Measurements from ENCODE around the gene IL1F10. TPM values are rescaled to one million over a fixed set of nuclear protein-coding genes. Genes with fewer than 3 reads are reported as not detected.

The IL1F10 gene
- polyA plus RNA-seq, 4 donors: 0.25 TPM; not detected in 3

DNA sequence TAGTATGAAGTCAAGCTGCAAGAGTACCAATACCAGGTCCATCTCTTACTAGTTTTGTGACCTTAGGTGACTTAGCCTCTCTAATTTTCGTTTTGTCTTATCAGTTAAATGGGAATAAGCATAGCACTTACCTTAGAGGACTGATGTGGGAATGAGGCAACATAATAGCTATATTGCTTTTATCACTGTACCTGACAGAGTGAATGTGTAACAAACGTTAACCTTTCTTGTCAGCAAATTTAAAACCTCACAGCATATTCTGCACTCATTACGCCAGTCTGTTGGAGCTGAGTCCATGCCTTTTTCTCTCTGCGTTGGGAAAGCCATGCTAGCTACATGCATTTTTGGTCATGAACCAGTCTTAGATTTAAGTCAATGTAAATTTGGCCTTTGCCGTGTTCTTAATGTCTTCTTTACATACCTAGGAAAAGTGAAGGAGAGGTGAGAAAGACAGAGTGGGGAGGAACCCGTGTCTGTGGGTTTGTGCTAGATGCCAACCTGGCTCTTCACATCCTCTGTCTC lies 15.3 kb upstream of the IL1F10 start, which contains the start of gene IL36B:
Gene IL36B, minus strand, starts transcription at position 472 of the 522 bp plus-strand sequence.
- H3K27ac ChIP-seq (ENCODE audit: low read depth in 1 of 3, low read length in 2 of 3): peak within 1 kb of the TSS in 1 of 3 donors; percentile 65
- no peak for FAIRE-seq

DNA sequence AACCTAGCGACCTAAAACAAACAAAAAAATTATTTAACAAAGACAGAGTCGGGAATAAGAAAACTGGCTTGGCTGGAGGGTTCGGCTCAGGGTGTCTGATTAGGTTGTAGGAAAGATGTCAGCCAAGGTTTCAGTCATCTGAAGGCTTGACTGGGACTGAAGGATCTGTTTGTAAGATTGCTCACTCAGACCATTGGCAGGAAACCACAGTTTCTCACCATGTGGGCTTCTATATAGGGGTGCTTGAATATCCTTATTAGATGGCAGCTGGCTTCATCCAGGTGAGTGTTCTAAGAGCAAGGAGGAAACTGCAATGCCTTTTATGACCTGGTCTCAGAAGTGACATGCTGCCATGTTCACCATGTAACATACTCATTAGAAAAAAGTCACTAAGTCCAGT lies 14.1 kb upstream of the IL1F10 start:
- peaks cover 0 to 22% (median 0%) of the 10 kb centered on the region in 3 donors for H3K4me1 ChIP-seq (ENCODE audit: control insufficient read depth in 3 of 3, insufficient read depth in 2 of 3, low read depth in 1 of 3, low read length in 2 of 3)
- WGBS, 3 donors: 69 to 74% (median 71%) methylated on average over 3 of the region's 3 CpGs
- no peak overlapping the region for H3K4me3 ChIP-seq (ENCODE audit: low read depth in 1 of 3, low read length in 3 of 3)
- FAIRE-seq (no peak), DNase-seq (no peak)
- H3K27me3 ChIP-seq (ENCODE audit: control insufficient read depth in 3 of 3, insufficient read depth in 3 of 3, low read length in 3 of 3): peaks cover 0 to 4% (median 0%) of the 10 kb centered on the region in 3 donors
- peaks cover 0 to 27% of the 10 kb centered on the region in 2 donors for H3K9me3 ChIP-seq (ENCODE audit: control insufficient read depth in 2 of 2, insufficient read depth in 1 of 2, low read depth in 1 of 2, low read length in 1 of 2)
- H3K36me3 ChIP-seq (ENCODE audit: control insufficient read depth in 3 of 3, insufficient read depth in 2 of 3, low read depth in 1 of 3, low read length in 3 of 3): no peaks in the 10 kb centered on the region
- no peak overlapping the region for H3K27ac ChIP-seq (ENCODE audit: low read depth in 1 of 3, low read length in 2 of 3)

More for the DNA sequence above, 15.3 kb upstream of the IL1F10 start, which contains the start of gene IL36B:
- H3K4me1 ChIP-seq (ENCODE audit: control insufficient read depth in 3 of 3, insufficient read depth in 2 of 3, low read depth in 1 of 3, low read length in 2 of 3): peaks cover 0 to 21% (median 0%) of the 10 kb centered on the region in 3 donors
- no peaks in the 10 kb centered on the region for H3K36me3 ChIP-seq (ENCODE audit: control insufficient read depth in 3 of 3, insufficient read depth in 2 of 3, low read depth in 1 of 3, low read length in 3 of 3)
- H3K27me3 ChIP-seq (ENCODE audit: control insufficient read depth in 3 of 3, insufficient read depth in 3 of 3, low read length in 3 of 3): peaks cover 0 to 4% (median 1%) of the 10 kb centered on the region in 3 donors
- WGBS, 3 donors: 50 to 68% (median 52%) methylated on average over 6 of the region's 6 CpGs
- peak in 1 of 2 donors; percentile 62 for DNase-seq
- H3K4me3 ChIP-seq (ENCODE audit: low read depth in 1 of 3, low read length in 3 of 3): no peak within 1 kb of the TSS
- H3K9me3 ChIP-seq (ENCODE audit: control insufficient read depth in 2 of 2, insufficient read depth in 1 of 2, low read depth in 1 of 2, low read length in 1 of 2): peaks cover 0 to 27% of the 10 kb centered on the region in 2 donors

GRCh38 chr2:113054066-113054465 lies 13.7 kb upstream of the IL1F10 start:
- peaks cover 0 to 22% (median 0%) of the 10 kb centered on the region in 3 donors for H3K4me1 ChIP-seq (ENCODE audit: control insufficient read depth in 3 of 3, insufficient read depth in 2 of 3, low read depth in 1 of 3, low read length in 2 of 3)
- H3K27me3 ChIP-seq (ENCODE audit: control insufficient read depth in 3 of 3, insufficient read depth in 3 of 3, low read length in 3 of 3): peaks cover 0 to 4% (median 0%) of the 10 kb centered on the region in 3 donors
- H3K9me3 ChIP-seq (ENCODE audit: control insufficient read depth in 2 of 2, insufficient read depth in 1 of 2, low read depth in 1 of 2, low read length in 1 of 2): peaks cover 0 to 27% of the 10 kb centered on the region in 2 donors
- no peaks in the 10 kb centered on the region for H3K36me3 ChIP-seq (ENCODE audit: control insufficient read depth in 3 of 3, insufficient read depth in 2 of 3, low read depth in 1 of 3, low read length in 3 of 3)
- no peak for DNase-seq
- H3K27ac ChIP-seq (ENCODE audit: low read depth in 1 of 3, low read length in 2 of 3): no peak overlapping the region
- H3K4me3 ChIP-seq (ENCODE audit: low read depth in 1 of 3, low read length in 3 of 3): no peak overlapping the region
- no peak for FAIRE-seq

DNA sequence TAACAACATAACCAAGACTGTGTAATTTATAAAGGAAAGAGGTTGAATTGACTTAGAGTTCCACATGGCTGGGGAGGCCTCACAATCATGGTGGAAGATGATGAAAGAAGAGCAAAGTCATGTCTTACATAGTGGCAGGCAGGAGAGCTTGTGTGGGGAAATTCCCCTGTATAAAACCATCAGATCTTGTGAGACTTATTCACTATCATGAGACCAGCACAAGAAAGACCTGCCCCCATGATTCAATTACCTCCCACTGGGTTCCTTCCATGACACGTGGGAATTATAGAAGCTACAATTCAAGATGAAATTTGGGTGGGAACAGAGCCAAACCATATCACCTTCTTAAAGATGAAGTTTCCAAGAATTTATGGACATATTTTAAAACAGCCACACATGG lies 11.2 kb upstream of the IL1F10 start:
- Histone ChIP-seq H3K36me3 (ENCODE audit: control insufficient read depth in 3 of 3, insufficient read depth in 2 of 3, low read depth in 1 of 3, low read length in 3 of 3) (no peaks in the 10 kb centered on the region), H3K4me3 (ENCODE audit: low read depth in 1 of 3, low read length in 3 of 3) (no peak overlapping the region), H3K9me3 (ENCODE audit: control insufficient read depth in 2 of 2, insufficient read depth in 1 of 2, low read depth in 1 of 2, low read length in 1 of 2) (peaks cover 0 to 27% of the 10 kb centered on the region in 2 donors), H3K27me3 (ENCODE audit: control insufficient read depth in 3 of 3, insufficient read depth in 3 of 3, low read length in 3 of 3) (no peaks in the 10 kb centered on the region), H3K27ac (ENCODE audit: low read depth in 1 of 3, low read length in 2 of 3) (peak overlapping the region in 1 of 3 donors; percentile 56), H3K4me1 (ENCODE audit: control insufficient read depth in 3 of 3, insufficient read depth in 2 of 3, low read depth in 1 of 3, low read length in 2 of 3) (peaks cover 0 to 22% (median 0%) of the 10 kb centered on the region in 3 donors)
- FAIRE-seq: no peak
- WGBS, 3 donors: 16 to 42% (median 36%) methylated on average over 1 of the region's 1 CpG
- DNase-seq: peak in 1 of 2 donors; percentile 48

- FAIRE-seq: no peak
- no peaks in the 10 kb centered on the region for H3K36me3 ChIP-seq (ENCODE audit: control insufficient read depth in 3 of 3, insufficient read depth in 2 of 3, low read depth in 1 of 3, low read length in 3 of 3)
- H3K4me3 ChIP-seq (ENCODE audit: low read depth in 1 of 3, low read length in 3 of 3): no peak overlapping the region
- H3K9me3 ChIP-seq (ENCODE audit: control insufficient read depth in 2 of 2, insufficient read depth in 1 of 2, low read depth in 1 of 2, low read length in 1 of 2): peaks cover 0 to 27% of the 10 kb centered on the region in 2 donors
- peaks cover 0 to 22% (median 0%) of the 10 kb centered on the region in 3 donors for H3K4me1 ChIP-seq (ENCODE audit: control insufficient read depth in 3 of 3, insufficient read depth in 2 of 3, low read depth in 1 of 3, low read length in 2 of 3)
- 10 to 46% (median 30%) methylated on average over 1 of the region's 1 CpG for WGBS, 3 donors
- no peaks in the 10 kb centered on the region for H3K27me3 ChIP-seq (ENCODE audit: control insufficient read depth in 3 of 3, insufficient read depth in 3 of 3, low read length in 3 of 3)
- peak overlapping the region in 1 of 3 donors; percentile 56 for H3K27ac ChIP-seq (ENCODE audit: low read depth in 1 of 3, low read length in 2 of 3)
- DNase-seq: peak; percentile 60 to 67
Observed at GRCh38 chr2:113057117-113057516, 10.7 kb upstream of the IL1F10 start.

GRCh38 chr2:113058411-113058994 lies 9.3 kb upstream of the IL1F10 start:
- 45 to 69% (median 69%) methylated on average over 2 of the region's 2 CpGs for WGBS, 3 donors
- Histone ChIP-seq H3K4me3 (ENCODE audit: low read depth in 1 of 3, low read length in 3 of 3) (no peak overlapping the region), H3K36me3 (ENCODE audit: control insufficient read depth in 3 of 3, insufficient read depth in 2 of 3, low read depth in 1 of 3, low read length in 3 of 3) (no peaks in the 10 kb centered on the region), H3K27ac (ENCODE audit: low read depth in 1 of 3, low read length in 2 of 3) (no peak overlapping the region), H3K27me3 (ENCODE audit: control insufficient read depth in 3 of 3, insufficient read depth in 3 of 3, low read length in 3 of 3) (no peaks in the 10 kb centered on the region), H3K4me1 (ENCODE audit: control insufficient read depth in 3 of 3, insufficient read depth in 2 of 3, low read depth in 1 of 3, low read length in 2 of 3) (peaks cover 0 to 13% (median 0%) of the 10 kb centered on the region in 3 donors), H3K9me3 (ENCODE audit: control insufficient read depth in 2 of 2, insufficient read depth in 1 of 2, low read depth in 1 of 2, low read length in 1 of 2) (peaks cover 0 to 27% of the 10 kb centered on the region in 2 donors)
- DNase-seq: no peak
- no peak for FAIRE-seq

DNA sequence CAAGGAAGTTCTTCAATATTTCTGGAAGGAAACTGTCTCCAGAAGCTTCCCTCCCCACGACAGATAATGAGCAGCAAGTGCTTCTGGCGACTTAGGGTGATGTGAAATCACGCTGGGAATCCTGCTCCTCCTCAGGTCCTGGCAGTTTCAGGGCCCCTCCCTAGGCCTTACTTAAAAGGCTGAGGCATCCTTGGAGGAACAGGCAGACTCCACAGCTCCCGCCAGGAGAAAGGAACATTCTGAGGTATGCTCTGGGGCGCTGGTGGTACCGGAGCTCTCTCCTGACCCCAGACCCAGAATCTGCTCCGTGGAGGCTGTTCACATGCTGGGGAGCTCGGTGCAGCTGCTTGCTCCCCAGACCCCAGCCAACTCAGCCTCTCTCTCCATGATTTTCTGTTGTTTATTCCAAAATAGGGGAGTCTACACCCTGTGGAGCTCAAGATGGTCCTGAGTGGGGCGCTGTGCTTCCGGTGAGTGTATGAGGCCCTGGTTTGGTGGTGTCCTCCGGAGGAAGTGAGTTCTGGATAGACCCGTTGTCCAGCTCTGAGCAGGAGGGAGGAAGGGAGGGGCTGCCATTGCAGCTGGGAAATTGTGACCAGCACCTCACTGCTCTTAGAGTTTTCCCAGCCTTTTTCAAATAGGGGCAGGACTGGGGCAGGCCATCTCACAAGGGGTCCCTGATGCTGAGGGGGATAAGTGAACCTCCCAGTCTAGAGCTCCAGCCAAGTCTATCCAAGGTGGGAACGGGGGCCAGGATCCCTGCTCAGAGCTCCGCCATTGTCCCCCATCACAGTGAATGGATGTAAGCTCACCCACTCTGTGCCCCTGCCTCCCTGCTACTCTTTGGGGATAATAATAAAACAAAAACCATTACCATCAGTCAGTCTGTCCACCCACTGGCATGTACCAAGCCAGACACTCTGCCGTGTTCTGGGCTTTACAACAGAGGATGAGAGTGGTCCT lies 8.5 kb upstream of the IL1F10 start, which contains the start of gene IL36RN:
Gene IL36RN, plus strand, starts transcription at position 201 of the 963 bp plus-strand sequence. Its CDS starts 241 bp downstream, at position 442.
- DNase-seq (no peak), FAIRE-seq (no peak)
- Histone ChIP-seq H3K27ac (ENCODE audit: low read depth in 1 of 3, low read length in 2 of 3) (no peak within 1 kb of the TSS), H3K4me1 (ENCODE audit: control insufficient read depth in 3 of 3, insufficient read depth in 2 of 3, low read depth in 1 of 3, low read length in 2 of 3) (peaks cover 0 to 10% (median 0%) of the 10 kb centered on the region in 3 donors), H3K9me3 (ENCODE audit: control insufficient read depth in 2 of 2, insufficient read depth in 1 of 2, low read depth in 1 of 2, low read length in 1 of 2) (peaks cover 0 to 19% of the 10 kb centered on the region in 2 donors), H3K27me3 (ENCODE audit: control insufficient read depth in 3 of 3, insufficient read depth in 3 of 3, low read length in 3 of 3) (no peaks in the 10 kb centered on the region), H3K4me3 (ENCODE audit: low read depth in 1 of 3, low read length in 3 of 3) (no peak within 1 kb of the TSS), H3K36me3 (ENCODE audit: control insufficient read depth in 3 of 3, insufficient read depth in 2 of 3, low read depth in 1 of 3, low read length in 3 of 3) (no peaks in the 10 kb centered on the region)
- WGBS, 3 donors: 79 to 85% (median 83%) methylated on average over 15 of the region's 15 CpGs

- Histone ChIP-seq H3K36me3 (ENCODE audit: control insufficient read depth in 3 of 3, insufficient read depth in 2 of 3, low read depth in 1 of 3, low read length in 3 of 3) (no peaks in the 10 kb centered on the region), H3K27ac (ENCODE audit: low read depth in 1 of 3, low read length in 2 of 3) (no peak overlapping the region), H3K27me3 (ENCODE audit: control insufficient read depth in 3 of 3, insufficient read depth in 3 of 3, low read length in 3 of 3) (peaks cover 0 to 2% (median 0%) of the 10 kb centered on the region in 3 donors), H3K9me3 (ENCODE audit: control insufficient read depth in 2 of 2, insufficient read depth in 1 of 2, low read depth in 1 of 2, low read length in 1 of 2) (peaks cover 0 to 8% of the 10 kb centered on the region in 2 donors), H3K4me1 (ENCODE audit: control insufficient read depth in 3 of 3, insufficient read depth in 2 of 3, low read depth in 1 of 3, low read length in 2 of 3) (peaks cover 0 to 10% (median 0%) of the 10 kb centered on the region in 3 donors), H3K4me3 (ENCODE audit: low read depth in 1 of 3, low read length in 3 of 3) (no peak overlapping the region)
- FAIRE-seq: no peak
- 73 to 84% (median 76%) methylated on average over 4 of the region's 4 CpGs for WGBS, 3 donors
- DNase-seq: no peak
Observed at GRCh38 chr2:113060396-113060795, 7.4 kb upstream of the IL1F10 start.
